Lung microvascular endothelial cell (primary cell): ENCODE data around the gene SLC8A2. TPM values are rescaled to one million over a fixed set of nuclear protein-coding genes. Genes with fewer than 3 reads are reported as not detected.

Experiments
- DNase-seq, 2 donors: peaks; one replicate each; pipeline versions ENCODE4 v3.0.0 to v3.0.0-alpha.2; 2010; ENCODE audit warnings: low read depth in 2 of 2
- total RNA-seq: library from RNA; depleted of rRNA; stranded (reverse); fragments of >200 nt; gene quantifications from 2 replicates; pipeline ENCODE4 v1.2.1, GENCODE V29; 2014

Gene SLC8A2
- total RNA-seq, 1 donor from 2014 or later: not detected

- DNase-seq: no peak
Measured at GRCh38 chr19:47464675-47465419, 6.8 kb downstream of the SLC8A2 start.

- DNase-seq: no peak
Measured at GRCh38 chr19:47461876-47462275, 9.8 kb downstream of the SLC8A2 start.

- DNase-seq: no peak
Measured at GRCh38 chr19:47459477-47459876, 12.2 kb downstream of the SLC8A2 start.

GRCh38 chr19:47458672-47459071, 13.0 kb downstream of the SLC8A2 start:
- DNase-seq: no peak

GRCh38 chr19:47456721-47457474, 14.8 kb downstream of the SLC8A2 start:
- DNase-seq: no peak

GRCh38 chr19:47450478-47450877, 21.2 kb downstream of the SLC8A2 start:
- DNase-seq: no peak

- no peak for DNase-seq
Measured at GRCh38 chr19:47448360-47448727, 23.3 kb downstream of the SLC8A2 start.

- DNase-seq: peak; percentile 47 to 59
Measured at GRCh38 chr19:47447470-47448359, 24.0 kb downstream of the SLC8A2 start.

GRCh38 chr19:47446534-47447469, 24.9 kb downstream of the SLC8A2 start:
- peak in 1 of 2 donors; percentile 28 for DNase-seq

GRCh38 chr19:47445937-47446402, 25.7 kb downstream of the SLC8A2 start:
- peak in 1 of 2 donors; percentile 25 for DNase-seq

- DNase-seq: no peak
Measured at GRCh38 chr19:47445527-47445926, 26.2 kb downstream of the SLC8A2 start.

- DNase-seq: peak; percentile 14 to 29
Measured at GRCh38 chr19:47444388-47444821, 27.3 kb downstream of the SLC8A2 start.

GRCh38 chr19:47443331-47443730, 28.4 kb downstream of the SLC8A2 start:
- DNase-seq: no peak

- DNase-seq: peak in 1 of 2 donors; percentile 11
Measured at GRCh38 chr19:47438793-47439220, 32.9 kb downstream of the SLC8A2 start.

- DNase-seq: no peak
Measured at GRCh38 chr19:47437500-47437899, 34.2 kb downstream of the SLC8A2 start.

- DNase-seq: peak; percentile 59 to 77
Measured at GRCh38 chr19:47436712-47437401, 34.8 kb downstream of the SLC8A2 start.

- DNase-seq: no peak
Measured at GRCh38 chr19:47435883-47436417, 35.7 kb downstream of the SLC8A2 start.

- no peak for DNase-seq
Measured at GRCh38 chr19:47435196-47435595, 36.5 kb downstream of the SLC8A2 start.

- no peak for DNase-seq
Measured at GRCh38 chr19:47434088-47434487, 37.6 kb downstream of the SLC8A2 start.

GRCh38 chr19:47433121-47433520, 38.6 kb downstream of the SLC8A2 start:
- no peak for DNase-seq
